Loucy (cell line): Measurements from ENCODE around the gene MPND.

ENCODE experiments used
- H2AFZ ChIP-seq: fragments of 200-600 bp; sonication (generic); 2 replicates; pipeline ENCODE4 v1.6.0; 2016; ENCODE audit warnings: antibody characterized with exemption, mild to moderate bottlenecking, low read length, moderate library complexity
- H3F3A ChIP-seq: fragments of 200-600 bp; 2 replicates; pipeline ENCODE4 v1.6.0; 2016; ENCODE audit warnings: antibody characterized with exemption, low read depth, mild to moderate bottlenecking
- H3K27me3 ChIP-seq: fragments of 200-600 bp; sonication (generic); 2 replicates; pipeline ENCODE4 v1.6.1; 2014; ENCODE audit warnings: low read length, mild to moderate bottlenecking; ENCODE audit not compliant: insufficient read depth, poor library complexity, severe bottlenecking
- H3K36me3 ChIP-seq: fragments of 200-600 bp; sonication (generic); 2 replicates; pipeline ENCODE4 v1.6.1; 2016; ENCODE audit warnings: low read length; ENCODE audit not compliant: insufficient read depth
- H3K4me1 ChIP-seq: fragments of 200-600 bp; sonication (generic); 2 replicates; pipeline ENCODE4 v1.5.1; 2014; ENCODE audit warnings: low read length, mild to moderate bottlenecking; ENCODE audit not compliant: insufficient read depth, poor library complexity, severe bottlenecking
- H3K4me2 ChIP-seq: fragments of 200-600 bp; sonication (generic); 2 replicates; pipeline ENCODE4 v1.6.0; 2014; ENCODE audit warnings: antibody characterized with exemption, low read length, low read depth, mild to moderate bottlenecking; ENCODE audit not compliant: poor library complexity, severe bottlenecking
- H3K4me3 ChIP-seq: fragments of 200-600 bp; sonication (generic); 2 replicates; pipeline ENCODE4 v1.5.1; 2014; ENCODE audit warnings: low read length, mild to moderate bottlenecking, mixed read lengths; ENCODE audit not compliant: poor library complexity, severe bottlenecking
- H3K79me2 ChIP-seq: fragments of 200-600 bp; sonication (generic); 2 replicates; pipeline ENCODE4 v1.6.1; 2014; ENCODE audit warnings: low read length; ENCODE audit not compliant: insufficient read depth
- H3K9ac ChIP-seq: fragments of 200-600 bp; sonication (generic); 2 replicates; pipeline ENCODE4 v1.6.0; 2014; ENCODE audit warnings: mild to moderate bottlenecking, low read depth, low read length, moderate library complexity; ENCODE audit not compliant: poor library complexity, severe bottlenecking
- H3K9me2 ChIP-seq: fragments of 200-600 bp; sonication (generic); replicated peaks from 2 replicates; pipeline ENCODE4 v1.6.1; 2016; ENCODE audit warnings: low read depth, low read length, mixed read lengths
- H3K9me3 ChIP-seq: fragments of 200-600 bp; sonication (generic); 2 replicates; pipeline ENCODE4 v1.6.1; 2014; ENCODE audit warnings: mild to moderate bottlenecking, antibody characterized with exemption, low read length, low read depth; ENCODE audit not compliant: insufficient read depth
- H4K20me1 ChIP-seq: fragments of 200-600 bp; sonication (generic); 2 replicates; pipeline ENCODE4 v1.6.0; 2014; ENCODE audit warnings: antibody characterized with exemption, low read length, mild to moderate bottlenecking; ENCODE audit not compliant: insufficient read depth, poor library complexity, severe bottlenecking
- EZH2phosphoT487 ChIP-seq: fragments of 200-600 bp; IDR thresholded peaks from 2 replicates; pipeline ENCODE4 v1.6.1; 2018; ENCODE audit warnings: antibody characterized with exemption, mild to moderate bottlenecking, moderate library complexity, borderline replicate concordance
- TF ChIP-seq, protein P1 (sequence below): fragments of 200-600 bp; sonication (generic); conservative IDR thresholded peaks from 2 replicates; pipeline ENCODE4 v1.5.1; 2014; ENCODE audit warnings: mild to moderate bottlenecking, antibody characterized with exemption, low read length

MPND gene

GRCh38 chr19:4334929-4335570 lies 8.3 kb upstream of the MPND start:
- no peak overlapping the region for H3K4me2 ChIP-seq
- H3K4me3 ChIP-seq = no peak overlapping the region
- no peaks in the 10 kb centered on the region for H4K20me1 ChIP-seq
- H3K79me2 ChIP-seq = no peaks in the 10 kb centered on the region
- H3K9me2 ChIP-seq = no peaks in the 10 kb centered on the region
- H3K27me3 ChIP-seq = no peaks in the 10 kb centered on the region
- no peak overlapping the region for H3K9ac ChIP-seq
- TF ChIP-seq, protein P1, sequence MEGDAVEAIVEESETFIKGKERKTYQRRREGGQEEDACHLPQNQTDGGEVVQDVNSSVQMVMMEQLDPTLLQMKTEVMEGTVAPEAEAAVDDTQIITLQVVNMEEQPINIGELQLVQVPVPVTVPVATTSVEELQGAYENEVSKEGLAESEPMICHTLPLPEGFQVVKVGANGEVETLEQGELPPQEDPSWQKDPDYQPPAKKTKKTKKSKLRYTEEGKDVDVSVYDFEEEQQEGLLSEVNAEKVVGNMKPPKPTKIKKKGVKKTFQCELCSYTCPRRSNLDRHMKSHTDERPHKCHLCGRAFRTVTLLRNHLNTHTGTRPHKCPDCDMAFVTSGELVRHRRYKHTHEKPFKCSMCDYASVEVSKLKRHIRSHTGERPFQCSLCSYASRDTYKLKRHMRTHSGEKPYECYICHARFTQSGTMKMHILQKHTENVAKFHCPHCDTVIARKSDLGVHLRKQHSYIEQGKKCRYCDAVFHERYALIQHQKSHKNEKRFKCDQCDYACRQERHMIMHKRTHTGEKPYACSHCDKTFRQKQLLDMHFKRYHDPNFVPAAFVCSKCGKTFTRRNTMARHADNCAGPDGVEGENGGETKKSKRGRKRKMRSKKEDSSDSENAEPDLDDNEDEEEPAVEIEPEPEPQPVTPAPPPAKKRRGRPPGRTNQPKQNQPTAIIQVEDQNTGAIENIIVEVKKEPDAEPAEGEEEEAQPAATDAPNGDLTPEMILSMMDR = no peak
- TF ChIP-seq EZH2phosphoT487 = no peak
- no peak overlapping the region for H2AFZ ChIP-seq
- no peaks in the 10 kb centered on the region for H3K9me3 ChIP-seq
- no peaks in the 10 kb centered on the region for H3K36me3 ChIP-seq
- no peaks in the 10 kb centered on the region for H3K4me1 ChIP-seq
- no peaks in the 10 kb centered on the region for H3F3A ChIP-seq

- no peaks in the 10 kb centered on the region for H3K4me1 ChIP-seq
- H3K9ac ChIP-seq = no peak overlapping the region
- no peaks in the 10 kb centered on the region for H3K27me3 ChIP-seq
- H3K9me2 ChIP-seq = no peaks in the 10 kb centered on the region
- peaks cover 2% of the 10 kb centered on the region; the same call in 1 of the 2 replicates for H3F3A ChIP-seq
- no peaks in the 10 kb centered on the region for H3K79me2 ChIP-seq
- H4K20me1 ChIP-seq = no peaks in the 10 kb centered on the region
- no peaks in the 10 kb centered on the region for H3K9me3 ChIP-seq
- H2AFZ ChIP-seq = peak overlapping the region; percentile 32; the same call in 1 of the 2 replicates
- TF ChIP-seq EZH2phosphoT487 = no peak
- TF ChIP-seq, protein P1 = no peak
- H3K4me3 ChIP-seq = no peak overlapping the region
- no peaks in the 10 kb centered on the region for H3K36me3 ChIP-seq
- H3K4me2 ChIP-seq = no peak overlapping the region
Observed at GRCh38 chr19:4337906-4338440, 5.4 kb upstream of the MPND start.

DNA sequence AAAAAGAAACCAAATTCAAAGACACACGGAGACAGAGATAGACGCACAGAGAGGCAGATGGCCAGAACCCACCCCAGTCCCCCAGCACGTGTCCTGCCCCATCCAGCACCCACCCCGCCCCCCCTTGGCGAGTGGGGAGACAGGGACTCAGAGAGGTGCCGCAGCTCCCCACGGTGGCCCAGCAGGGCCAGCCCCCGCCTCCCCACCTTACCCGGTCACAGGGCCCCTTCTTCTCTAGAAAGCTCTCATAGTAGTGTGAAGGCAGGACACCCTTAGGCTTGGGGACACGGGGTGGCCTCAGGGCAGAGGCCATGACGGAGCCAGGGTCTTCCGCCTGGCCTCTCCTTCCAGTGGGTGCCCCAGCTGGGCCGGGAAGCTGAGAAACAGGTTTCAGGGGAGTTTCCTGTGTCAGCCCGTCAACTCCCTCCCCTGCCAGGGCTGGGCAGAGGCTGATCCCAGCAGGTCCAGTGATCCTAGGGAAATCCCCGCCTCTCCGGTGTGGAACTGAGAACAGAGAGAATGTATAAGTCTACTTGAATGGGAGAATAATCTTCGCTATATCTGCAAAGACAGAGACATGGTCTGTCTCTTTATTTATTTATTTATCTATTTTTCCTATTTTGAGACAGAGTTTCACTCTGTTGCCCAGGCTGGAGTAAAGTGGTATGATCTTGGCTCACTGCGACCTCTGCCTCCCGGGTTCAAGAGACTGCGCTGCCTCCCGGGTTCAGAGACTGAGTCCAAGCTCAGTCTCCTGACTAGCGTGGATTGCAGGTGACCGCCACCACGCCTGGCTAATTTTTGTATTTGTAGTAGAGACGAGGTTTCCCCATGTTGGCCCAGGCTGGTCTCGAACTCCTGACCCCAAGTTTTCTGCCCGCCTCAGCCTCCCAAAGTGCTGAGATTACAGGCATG lies 4.7 kb upstream of the MPND start, which contains the start of gene STAP2:
Gene STAP2 (minus strand): TSS at position 387 of the 915 bp plus-strand sequence. CDS start 74 bp downstream, at position 313.
- H3F3A ChIP-seq = peaks cover 2% of the 10 kb centered on the region; the same call in 1 of the 2 replicates

More for the DNA sequence above, 4.7 kb upstream of the MPND start, which contains the start of gene STAP2:
- no peak for TF ChIP-seq EZH2phosphoT487
- TF ChIP-seq, protein P1 = no peak
- H3K27me3 ChIP-seq = no peaks in the 10 kb centered on the region
- no peaks in the 10 kb centered on the region for H4K20me1 ChIP-seq
- no peak within 1 kb of the TSS for H3K9ac ChIP-seq
- no peak within 1 kb of the TSS for H3K4me2 ChIP-seq
- H3K4me1 ChIP-seq = no peaks in the 10 kb centered on the region
- H2AFZ ChIP-seq = peak within 1 kb of the TSS; percentile 32; the same call in 1 of the 2 replicates
- H3K36me3 ChIP-seq = no peaks in the 10 kb centered on the region
- H3K79me2 ChIP-seq = no peaks in the 10 kb centered on the region
- H3K9me3 ChIP-seq = no peaks in the 10 kb centered on the region
- H3K9me2 ChIP-seq = no peaks in the 10 kb centered on the region
- H3K4me3 ChIP-seq = no peak within 1 kb of the TSS
